ENCODE measurements around the gene U2AF2. TPM values are rescaled to one million over a fixed set of nuclear protein-coding genes. Genes with fewer than 3 reads are reported as not detected.

The U2AF2 gene
- total and polyA plus RNA-seq, 9 of the 15 experiments (the other 6 are each of a cell fraction or from before 2014, with no cell fraction given) = 3.0 to 331 (median 157) TPM

GRCh38 chr19:55647732-55648584 lies 6.9 kb upstream of the U2AF2 start, which contains the start of gene CCDC106 (continued):
- TF ChIP-seq, protein P1, sequence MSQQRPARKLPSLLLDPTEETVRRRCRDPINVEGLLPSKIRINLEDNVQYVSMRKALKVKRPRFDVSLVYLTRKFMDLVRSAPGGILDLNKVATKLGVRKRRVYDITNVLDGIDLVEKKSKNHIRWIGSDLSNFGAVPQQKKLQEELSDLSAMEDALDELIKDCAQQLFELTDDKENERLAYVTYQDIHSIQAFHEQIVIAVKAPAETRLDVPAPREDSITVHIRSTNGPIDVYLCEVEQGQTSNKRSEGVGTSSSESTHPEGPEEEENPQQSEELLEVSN (IDR thresholded peaks at IDR 0.05; ENCODE audit: borderline replicate concordance in 1 of 2, extremely low read depth in 1 of 2, insufficient read depth in 1 of 2, insufficient read length in 1 of 2, low read depth in 1 of 2, low read length in 1 of 2, poor library complexity in 1 of 2, severe bottlenecking in 1 of 2) = no peak
- TF ChIP-seq CHCHD3 (CRISPR knock-in tag; IDR thresholded peaks at IDR 0.05) (no peak), ZBED1 (IDR thresholded peaks at IDR 0.05) (no peak), BMI1 (IDR thresholded peaks at IDR 0.05; ENCODE audit: low read length) (no peak), NFE2L1 (tag; IDR thresholded peaks at IDR 0.05; ENCODE audit: borderline replicate concordance, low read depth) (no peak), THAP7 (CRISPR knock-in tag; IDR thresholded peaks at IDR 0.05) (no peak), GMEB1 (CRISPR knock-in tag; IDR thresholded peaks at IDR 0.05) (no peak), CHD2 (IDR thresholded peaks at IDR 0.05; ENCODE audit: low read depth, low read length) (no peak), BCL6 (CRISPR knock-in tag; IDR thresholded peaks at IDR 0.05) (no peak), ZNF384 (IDR thresholded peaks at IDR 0.05; ENCODE audit: low read depth, low read length) (no peak), TAF7 (tag; IDR thresholded peaks at IDR 0.05) (no peak), EWSR1 (IDR thresholded peaks at IDR 0.05; ENCODE audit: borderline replicate concordance, low read depth, partially characterized antibody) (no peak), RBM22 (IDR thresholded peaks at IDR 0.05; ENCODE audit: low read depth, low read length, poor library complexity, severe bottlenecking) (peak; percentile 80), USF1 (CRISPR knock-in tag; IDR thresholded peaks at IDR 0.05) (no peak), RB1 (IDR thresholded peaks at IDR 0.05; ENCODE audit: low read depth) (peak; percentile 92)
- TF ChIP-seq, protein P2, sequence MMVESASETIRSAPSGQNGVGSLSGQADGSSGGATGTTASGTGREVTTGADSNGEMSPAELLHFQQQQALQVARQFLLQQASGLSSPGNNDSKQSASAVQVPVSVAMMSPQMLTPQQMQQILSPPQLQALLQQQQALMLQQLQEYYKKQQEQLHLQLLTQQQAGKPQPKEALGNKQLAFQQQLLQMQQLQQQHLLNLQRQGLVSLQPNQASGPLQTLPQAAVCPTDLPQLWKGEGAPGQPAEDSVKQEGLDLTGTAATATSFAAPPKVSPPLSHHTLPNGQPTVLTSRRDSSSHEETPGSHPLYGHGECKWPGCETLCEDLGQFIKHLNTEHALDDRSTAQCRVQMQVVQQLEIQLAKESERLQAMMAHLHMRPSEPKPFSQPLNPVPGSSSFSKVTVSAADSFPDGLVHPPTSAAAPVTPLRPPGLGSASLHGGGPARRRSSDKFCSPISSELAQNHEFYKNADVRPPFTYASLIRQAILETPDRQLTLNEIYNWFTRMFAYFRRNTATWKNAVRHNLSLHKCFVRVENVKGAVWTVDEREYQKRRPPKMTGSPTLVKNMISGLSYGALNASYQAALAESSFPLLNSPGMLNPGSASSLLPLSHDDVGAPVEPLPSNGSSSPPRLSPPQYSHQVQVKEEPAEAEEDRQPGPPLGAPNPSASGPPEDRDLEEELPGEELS (CRISPR knock-in tag; IDR thresholded peaks at IDR 0.05; ENCODE audit: borderline replicate concordance) = no peak

Measured in K562 (cell line).